ENCODE measurements around the gene RECQL5.

DNA sequence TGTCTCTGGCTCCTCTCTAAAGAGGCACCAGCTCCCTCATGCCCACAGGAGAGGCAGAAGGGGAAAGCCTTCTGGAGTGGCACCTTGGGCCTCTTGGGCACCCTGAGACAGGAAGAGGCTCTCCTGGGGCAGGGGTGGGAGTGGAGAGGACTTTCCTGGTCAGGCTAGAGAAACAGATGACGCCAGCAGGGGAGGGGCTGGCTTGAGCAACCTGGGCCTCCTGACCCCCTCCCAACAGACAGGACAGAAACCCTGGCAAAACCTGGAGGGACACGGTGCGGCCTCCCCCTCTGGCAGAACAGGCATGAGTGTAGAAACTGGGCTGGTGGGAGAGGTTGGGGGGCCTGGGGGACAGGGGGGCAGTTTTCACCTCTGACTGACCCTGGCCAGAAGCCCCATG, 27.6 kb downstream of the RECQL5 start:
- TF ChIP-seq CTCF (IDR thresholded peaks at IDR 0.05) (no peak), POLR2A (IDR thresholded peaks at IDR 0.05; ENCODE audit: low read length) (no peak), POLR2AphosphoS2 (conservative IDR thresholded peaks at IDR 0.05; ENCODE audit: low read length) (no peak), USF2 (IDR thresholded peaks at IDR 0.05) (no peak)

Data from A549 (cell line).